Transverse colon (tissue), 4 donors: ENCODE measurements around the gene PRPSAP1. TPM values are rescaled to one million over a fixed set of nuclear protein-coding genes. Genes with fewer than 3 reads are reported as not detected.
A peak's percentile ranks its signal among the peaks of the same experiment; 100 is the strongest.

Experiments used
- DNase-seq: peaks from one replicate; pipeline ENCODE4 v3.0.0-alpha.2; 2019
- H3K27ac ChIP-seq, 4 donors: fragments of 200-600 bp; sonication (generic); 2 replicates each; pipeline ENCODE4 v1.5.1; 2016 to 2018; ENCODE audit warnings: inconsistent platforms in 4 of 4
- H3K27me3 ChIP-seq: fragments of 200-600 bp; sonication (generic); 2 replicates; pipeline ENCODE4 v1.5.1; 2017; ENCODE audit warnings: inconsistent platforms
- H3K36me3 ChIP-seq, 4 donors: fragments of 200-600 bp; sonication (generic); 2 replicates each; pipeline ENCODE4 v1.5.1; 2017 to 2019; ENCODE audit warnings: inconsistent platforms in 4 of 4
- H3K4me1 ChIP-seq, 4 donors: fragments of 200-600 bp; sonication (generic); 2 replicates each; pipeline ENCODE4 v1.5.1; 2017 to 2020; ENCODE audit warnings: inconsistent platforms in 4 of 4
- H3K4me3 ChIP-seq, 4 donors: fragments of 200-600 bp; sonication (generic); 1 replicate in 1 of 4; 2 replicates in 3 of 4; pipeline versions ENCODE4 v1.5.1 to v1.6.1; 2017 to 2019; ENCODE audit warnings: inconsistent platforms in 4 of 4
- H3K9me3 ChIP-seq, 2 donors: fragments of 200-600 bp; sonication (generic); 2 replicates each; pipeline ENCODE4 v1.5.1; 2017 to 2019; ENCODE audit warnings: inconsistent platforms in 2 of 2
- EP300 ChIP-seq: sonication (generic); formaldehyde crosslinking; IDR thresholded peaks from one replicate; pipeline ENCODE4 v1.6.1; 2017; ENCODE audit warnings: antibody characterized with exemption, low read depth
- POLR2A ChIP-seq: fragments of 450-650 bp; IDR thresholded peaks from one replicate; pipeline ENCODE4 v1.6.1; 2016; ENCODE audit warnings: antibody characterized with exemption, mild to moderate bottlenecking, moderate library complexity
- POLR2AphosphoS5 ChIP-seq, 3 donors: sonication (generic); formaldehyde crosslinking; IDR thresholded peaks; one replicate each; pipeline ENCODE4 v1.6.1; 2016; ENCODE audit warnings: antibody characterized with exemption in 3 of 3
- WGBS, 2 donors: methylation state at CpG; one replicate each; pipeline ENCODE4 v1.1.5; 2018; ENCODE audit warnings: low coverage in 1 of 2; 5-methylcytosine and 5-hydroxymethylcytosine counted together
- in situ Hi-C, 4 donors: fragments of 200-750 bp; cut with MboI; loops; one replicate each; pipeline versions ENCODE4 v1.15.0 to v1.15.1; 2017; ENCODE audit warnings: low sequenced_read_pairs in 3 of 4, low pct_ligation_motif_present in 1 of 4, low pct_unique_long_range_greater_than_20kb in 1 of 4
- intact Hi-C: fragments of 100-400 bp; cut with DNase I; formaldehyde crosslinking; loops from one replicate; pipeline ENCODE4 v1.15.1; 2023; ENCODE audit warnings: low total_unique reads
- total RNA-seq, 4 donors: library from RNA; depleted of rRNA; stranded (reverse); fragments of >200 nt; gene quantifications; one replicate each; pipeline ENCODE4 v1.1.0, GENCODE V29; 2016
- TF ChIP-seq, protein P1 (sequence below), 5 experiments: fragments of 200-600 bp in 3 of 5; fragments of 450-650 bp in 2 of 5; sonication (generic) in 3 of 5; IDR thresholded peaks; 1 replicate in 2 of 5; 2 replicates in 3 of 5; pipeline ENCODE4 v1.5.1; 2016 to 2017; ENCODE audit warnings: antibody characterized with exemption in 5 of 5, inconsistent platforms in 3 of 5, mild to moderate bottlenecking in 2 of 5, moderate library complexity in 1 of 5

Gene PRPSAP1
- total RNA-seq, 4 donors from 2014 or later, result 50.1 to 147 (median 96.7) TPM

DNA sequence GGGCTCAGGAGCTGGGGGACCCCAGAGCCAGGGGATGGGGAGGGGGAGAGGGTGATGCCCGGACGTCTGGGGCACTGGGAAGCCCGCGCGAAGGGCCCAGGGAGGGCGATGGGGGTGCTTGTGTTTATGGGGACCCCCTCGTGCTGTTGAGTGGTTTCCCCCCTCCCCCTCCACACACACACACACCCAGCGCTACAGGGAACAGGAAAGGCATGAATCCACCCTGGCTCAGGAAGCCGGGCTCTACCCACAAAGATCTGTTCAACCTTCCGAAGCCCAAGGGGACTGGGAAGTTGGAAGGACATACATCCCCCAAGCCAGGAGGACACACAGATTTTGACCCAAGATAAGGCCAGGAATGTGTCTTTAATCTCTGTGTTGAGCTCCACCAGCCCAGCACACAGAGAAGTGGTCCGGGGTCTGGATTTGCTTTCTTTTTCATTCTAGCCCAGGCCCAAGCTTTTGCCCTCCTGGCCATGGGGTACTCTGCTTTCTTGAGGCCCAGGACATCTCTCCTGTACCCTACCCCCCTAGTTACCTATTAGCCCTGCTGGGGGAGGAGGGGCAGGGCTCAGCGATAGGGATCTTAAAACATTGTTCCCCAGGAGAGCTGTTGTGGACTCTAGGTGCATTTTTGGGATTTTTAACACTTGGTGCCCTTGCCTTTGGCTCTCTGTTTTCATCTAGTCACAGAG lies 87.3 kb downstream of the PRPSAP1 start:
- no peaks in the 10 kb centered on the region for H3K27me3 ChIP-seq
- H3K4me3 ChIP-seq, result peak overlapping the region; percentile 90 to 100 (median 98)
- H3K36me3 ChIP-seq, result peaks cover 0 to 14% (median 0%) of the 10 kb centered on the region in 4 donors
- intact Hi-C loops, result no loop called here
- H3K4me1 ChIP-seq, result peaks cover 43 to 83% (median 76%) of the 10 kb centered on the region in 4 donors
- in situ Hi-C loops, result no loop called here
- no peak for TF ChIP-seq POLR2AphosphoS5 (IDR thresholded peaks at IDR 0.05)
- TF ChIP-seq, protein P1, sequence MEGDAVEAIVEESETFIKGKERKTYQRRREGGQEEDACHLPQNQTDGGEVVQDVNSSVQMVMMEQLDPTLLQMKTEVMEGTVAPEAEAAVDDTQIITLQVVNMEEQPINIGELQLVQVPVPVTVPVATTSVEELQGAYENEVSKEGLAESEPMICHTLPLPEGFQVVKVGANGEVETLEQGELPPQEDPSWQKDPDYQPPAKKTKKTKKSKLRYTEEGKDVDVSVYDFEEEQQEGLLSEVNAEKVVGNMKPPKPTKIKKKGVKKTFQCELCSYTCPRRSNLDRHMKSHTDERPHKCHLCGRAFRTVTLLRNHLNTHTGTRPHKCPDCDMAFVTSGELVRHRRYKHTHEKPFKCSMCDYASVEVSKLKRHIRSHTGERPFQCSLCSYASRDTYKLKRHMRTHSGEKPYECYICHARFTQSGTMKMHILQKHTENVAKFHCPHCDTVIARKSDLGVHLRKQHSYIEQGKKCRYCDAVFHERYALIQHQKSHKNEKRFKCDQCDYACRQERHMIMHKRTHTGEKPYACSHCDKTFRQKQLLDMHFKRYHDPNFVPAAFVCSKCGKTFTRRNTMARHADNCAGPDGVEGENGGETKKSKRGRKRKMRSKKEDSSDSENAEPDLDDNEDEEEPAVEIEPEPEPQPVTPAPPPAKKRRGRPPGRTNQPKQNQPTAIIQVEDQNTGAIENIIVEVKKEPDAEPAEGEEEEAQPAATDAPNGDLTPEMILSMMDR (IDR thresholded peaks at IDR 0.05), result no peak
- TF ChIP-seq EP300, result no peak
- TF ChIP-seq POLR2A, result no peak
- peak; percentile 47 for DNase-seq
- peak overlapping the region; percentile 94 to 98 (median 96) for H3K27ac ChIP-seq
- no peaks in the 10 kb centered on the region for H3K9me3 ChIP-seq
- WGBS, 2 donors, result 2% methylated on average over 12 of the region's 12 CpGs; no CpG with 5 or more reads in 1 of the 2 donors

DNA sequence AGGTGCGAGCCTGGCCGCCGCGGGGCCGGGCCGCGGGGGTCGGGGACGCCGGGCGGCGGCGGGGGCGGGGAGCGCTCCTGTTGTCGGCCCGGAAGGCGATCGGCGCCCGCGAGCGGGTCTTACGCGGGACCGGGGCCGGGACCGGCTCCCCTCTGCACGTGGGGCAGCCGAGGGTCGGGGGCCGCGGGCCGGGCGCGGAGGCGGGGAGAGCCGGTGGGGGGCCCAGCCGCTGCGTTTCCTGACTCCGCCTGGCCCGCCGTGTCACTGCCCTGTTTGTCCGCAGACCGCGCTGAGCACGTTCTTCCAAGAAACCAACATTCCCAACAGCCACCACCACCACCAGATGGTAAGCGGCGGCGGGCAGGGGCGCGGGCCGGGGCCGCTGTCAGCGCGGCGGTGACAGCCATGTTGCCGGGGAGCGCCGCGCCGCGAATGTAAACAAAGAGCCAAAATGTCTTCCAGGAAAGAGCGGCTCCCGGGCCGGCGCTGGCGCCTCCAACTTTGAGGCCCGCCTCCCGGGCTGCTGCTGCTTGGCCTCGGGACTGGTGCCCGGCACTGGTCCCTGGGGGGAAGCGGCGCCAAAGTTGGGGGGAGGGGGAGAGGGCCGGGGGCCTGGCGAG lies 88.0 kb downstream of the PRPSAP1 start:
- TF ChIP-seq, protein P1 (IDR thresholded peaks at IDR 0.05), result no peak
- TF ChIP-seq POLR2AphosphoS5 (IDR thresholded peaks at IDR 0.05), result peak; percentile 12 to 33 (median 25)
- Histone ChIP-seq H3K4me3 (peak overlapping the region; percentile 90 to 100 (median 98)), H3K36me3 (peaks cover 0 to 14% (median 0%) of the 10 kb centered on the region in 4 donors), H3K27ac (peak overlapping the region; percentile 94 to 98 (median 96)), H3K27me3 (no peaks in the 10 kb centered on the region), H3K9me3 (no peaks in the 10 kb centered on the region), H3K4me1 (peaks cover 42 to 83% (median 74%) of the 10 kb centered on the region in 4 donors)
- intact Hi-C loops, result no loop called here
- peak; percentile 62 for DNase-seq
- WGBS, 2 donors, result 1% methylated on average over 33 of the region's 76 CpGs; no CpG with 5 or more reads in 1 of the 2 donors
- in situ Hi-C loops, result no loop called here

DNA sequence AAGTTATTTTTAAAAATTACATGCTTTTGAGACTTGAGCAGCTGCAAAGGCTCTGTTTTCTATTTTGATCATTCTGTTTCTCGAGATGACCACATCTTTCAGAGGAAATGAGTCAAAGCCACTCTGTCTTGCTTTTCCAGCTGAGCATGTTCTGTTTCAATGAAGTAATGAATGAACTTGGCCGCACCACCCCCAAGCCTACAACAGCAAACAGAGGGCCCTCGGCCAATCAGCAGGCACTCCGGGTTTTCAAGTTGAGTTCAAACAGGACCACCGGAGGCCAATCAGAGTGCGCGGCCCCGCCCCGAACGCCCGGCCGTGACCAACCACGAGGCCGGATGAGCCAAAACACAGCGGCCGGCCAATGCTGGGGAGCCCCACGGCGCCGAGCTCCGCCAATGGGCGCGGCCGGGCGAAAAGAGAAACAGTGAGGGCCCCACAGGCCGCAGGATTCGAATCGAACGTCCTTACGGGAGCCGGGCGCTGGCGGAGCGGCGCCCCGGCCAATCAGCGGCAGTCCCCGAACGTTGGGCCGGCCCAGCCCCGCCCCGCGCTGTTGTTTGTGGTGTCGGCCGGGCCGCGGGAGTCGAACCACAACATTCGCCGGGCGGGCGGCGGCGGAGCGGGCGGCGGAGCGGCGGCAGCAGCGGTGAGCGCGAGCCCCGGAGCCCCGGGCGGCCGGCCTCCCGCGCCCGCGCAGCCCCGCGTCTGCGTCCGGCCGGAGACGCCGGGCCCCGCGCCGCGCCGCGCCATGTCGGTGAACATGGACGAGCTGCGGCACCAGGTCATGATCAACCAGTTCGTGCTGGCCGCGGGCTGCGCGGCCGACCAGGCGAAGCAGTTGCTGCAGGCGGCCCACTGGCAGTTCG lies 88.7 kb downstream of the PRPSAP1 start, which contains the start of gene UBALD2:
Gene UBALD2, plus strand, starts transcription at position 594 of the 869 bp plus-strand sequence. Its CDS starts 158 bp downstream, at position 752.
- Histone ChIP-seq H3K9me3 (no peaks in the 10 kb centered on the region), H3K27me3 (no peaks in the 10 kb centered on the region), H3K27ac (peak within 1 kb of the TSS; percentile 94 to 98 (median 96)), H3K4me1 (peaks cover 49 to 83% (median 74%) of the 10 kb centered on the region in 4 donors), H3K4me3 (peak within 1 kb of the TSS; percentile 90 to 100 (median 98)), H3K36me3 (peaks cover 0 to 6% (median 0%) of the 10 kb centered on the region in 4 donors)
- WGBS, 2 donors, result 0% methylated on average over 1 to 33 of the region's 94 CpGs
- intact Hi-C loops, result no loop called here
- in situ Hi-C loops, result no loop called here
- peak; percentile 99 for DNase-seq
- TF ChIP-seq POLR2AphosphoS5 (IDR thresholded peaks at IDR 0.05), result peak; percentile 90 to 98 (median 92)
- TF ChIP-seq POLR2A, result peak; percentile 78
- TF ChIP-seq EP300, result no peak
- TF ChIP-seq, protein P1 (IDR thresholded peaks at IDR 0.05), result no peak

DNA sequence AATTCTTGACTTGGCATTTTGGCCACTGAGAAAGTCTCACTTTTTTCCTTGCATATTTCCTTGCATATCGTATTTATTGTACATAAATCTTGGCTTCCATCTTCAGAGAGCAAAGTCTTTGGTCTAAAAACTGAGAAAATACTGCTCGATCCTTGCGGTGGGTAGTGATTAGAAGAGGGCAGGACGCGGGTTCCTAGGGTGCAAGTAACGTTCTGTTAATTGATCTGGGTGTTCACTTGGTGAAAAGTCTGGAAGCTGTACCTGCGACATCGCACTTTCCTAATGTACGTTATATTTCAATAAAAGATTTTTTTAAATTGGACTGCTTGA lies 89.3 kb downstream of the PRPSAP1 start:
- no peaks in the 10 kb centered on the region for H3K9me3 ChIP-seq
- TF ChIP-seq POLR2A (no peak), EP300 (no peak)
- TF ChIP-seq, protein P1 (IDR thresholded peaks at IDR 0.05), result no peak
- WGBS, 2 donors, result 21 to 23% methylated on average over 7 to 9 of the region's 9 CpGs
- no peaks in the 10 kb centered on the region for H3K27me3 ChIP-seq
- H3K27ac ChIP-seq, result peak overlapping the region; percentile 90 to 98 (median 92)
- peak overlapping the region in 1 of 4 donors; percentile 14 for H3K4me3 ChIP-seq
- intact Hi-C loops, result no loop called here
- no peak for DNase-seq
- H3K36me3 ChIP-seq, result peaks cover 0 to under 1% (median 0%) of the 10 kb centered on the region in 4 donors
- in situ Hi-C loops, result no loop called here
- H3K4me1 ChIP-seq, result peaks cover 48 to 83% (median 74%) of the 10 kb centered on the region in 4 donors
